ENCODE measurements around the gene PDE4D. TPM values are rescaled to one million over a fixed set of nuclear protein-coding genes. Genes with fewer than 3 reads are reported as not detected.
A peak's percentile ranks its signal among the peaks of the same experiment; 100 is the strongest.

PDE4D gene
- total RNA-seq, 4 donors from 2014 or later = 6.0 to 36.2 (median 10.0) TPM

GRCh38 chr5:59178071-59178470 is 715.5 kb downstream of the PDE4D start:
- H3K27me3 ChIP-seq = no peaks in the 10 kb centered on the region
- intact Hi-C loops (cut with DNase I) = loop anchor here (10.0 kb wide), 2 partner anchors 143 to 293 kb away; no protein-coding TSS in a partner anchor
- DNase-seq = no peak
- no peaks in the 10 kb centered on the region for H3K9me3 ChIP-seq
- TF ChIP-seq, protein P1, sequence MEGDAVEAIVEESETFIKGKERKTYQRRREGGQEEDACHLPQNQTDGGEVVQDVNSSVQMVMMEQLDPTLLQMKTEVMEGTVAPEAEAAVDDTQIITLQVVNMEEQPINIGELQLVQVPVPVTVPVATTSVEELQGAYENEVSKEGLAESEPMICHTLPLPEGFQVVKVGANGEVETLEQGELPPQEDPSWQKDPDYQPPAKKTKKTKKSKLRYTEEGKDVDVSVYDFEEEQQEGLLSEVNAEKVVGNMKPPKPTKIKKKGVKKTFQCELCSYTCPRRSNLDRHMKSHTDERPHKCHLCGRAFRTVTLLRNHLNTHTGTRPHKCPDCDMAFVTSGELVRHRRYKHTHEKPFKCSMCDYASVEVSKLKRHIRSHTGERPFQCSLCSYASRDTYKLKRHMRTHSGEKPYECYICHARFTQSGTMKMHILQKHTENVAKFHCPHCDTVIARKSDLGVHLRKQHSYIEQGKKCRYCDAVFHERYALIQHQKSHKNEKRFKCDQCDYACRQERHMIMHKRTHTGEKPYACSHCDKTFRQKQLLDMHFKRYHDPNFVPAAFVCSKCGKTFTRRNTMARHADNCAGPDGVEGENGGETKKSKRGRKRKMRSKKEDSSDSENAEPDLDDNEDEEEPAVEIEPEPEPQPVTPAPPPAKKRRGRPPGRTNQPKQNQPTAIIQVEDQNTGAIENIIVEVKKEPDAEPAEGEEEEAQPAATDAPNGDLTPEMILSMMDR (IDR thresholded peaks at IDR 0.05) = no peak
- TF ChIP-seq POLR2A (IDR thresholded peaks at IDR 0.05) = no peak
- H3K27ac ChIP-seq = no peak overlapping the region
- no peak overlapping the region for H3K4me3 ChIP-seq
- H3K36me3 ChIP-seq = peaks cover 0 to 5% (median 0%) of the 10 kb centered on the region in 3 donors
- 50 to 70% methylated on average over 2 of the region's 2 CpGs for WGBS, 2 donors
- no peaks in the 10 kb centered on the region for H3K4me1 ChIP-seq

GRCh38 chr5:59177644-59178043 is 715.9 kb downstream of the PDE4D start:
- Histone ChIP-seq H3K27me3 (no peaks in the 10 kb centered on the region), H3K27ac (no peak overlapping the region), H3K4me3 (no peak overlapping the region), H3K4me1 (no peaks in the 10 kb centered on the region), H3K36me3 (peaks cover 0 to 5% (median 0%) of the 10 kb centered on the region in 3 donors), H3K9me3 (no peaks in the 10 kb centered on the region)
- TF ChIP-seq POLR2A (IDR thresholded peaks at IDR 0.05) = no peak
- TF ChIP-seq, protein P1 (IDR thresholded peaks at IDR 0.05) = no peak
- no peak for DNase-seq
- intact Hi-C loops (cut with DNase I) = loop anchor here (10.0 kb wide), 2 partner anchors 143 to 293 kb away; no protein-coding TSS in a partner anchor
- WGBS, 2 donors = 88 to 100% methylated on average over 2 to 3 of the region's 3 CpGs

DNA sequence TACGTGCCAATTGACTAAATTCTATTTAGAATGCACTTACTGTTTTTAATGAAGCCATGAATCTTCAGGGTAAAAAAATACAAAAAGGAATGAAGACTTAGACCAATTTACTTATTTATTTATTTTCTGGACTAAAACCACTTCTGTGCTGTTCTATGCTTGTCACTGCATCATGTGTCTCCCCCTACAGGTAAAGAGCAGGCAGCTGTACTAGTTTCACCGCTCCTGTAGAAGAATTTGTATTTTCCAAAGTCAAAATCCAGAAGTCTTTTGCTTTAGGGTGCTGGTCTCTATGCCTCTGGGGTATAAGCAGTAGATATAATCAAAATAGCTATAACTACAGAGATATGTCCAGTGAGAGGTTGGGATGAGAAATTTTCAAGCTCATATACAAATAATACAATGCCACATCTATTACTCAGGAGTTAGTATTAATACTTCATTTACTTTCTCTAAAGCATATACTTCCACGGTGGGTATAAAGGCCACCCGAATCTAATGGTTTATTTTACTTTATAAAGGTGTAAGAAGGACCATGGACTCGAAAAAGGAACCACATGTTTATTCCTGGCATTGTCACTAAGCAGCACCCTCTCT is 719.2 kb downstream of the PDE4D start:
- TF ChIP-seq, protein P1 (IDR thresholded peaks at IDR 0.05) = peak; percentile 40 to 85 (median 76)
- no peak for TF ChIP-seq POLR2A (IDR thresholded peaks at IDR 0.05)
- no peaks in the 10 kb centered on the region for H3K36me3 ChIP-seq
- H3K27me3 ChIP-seq = no peaks in the 10 kb centered on the region
- WGBS, 2 donors = 32 to 41% methylated on average over 5 of the region's 5 CpGs
- DNase-seq = no peak
- H3K9me3 ChIP-seq = no peaks in the 10 kb centered on the region
- H3K4me1 ChIP-seq = no peaks in the 10 kb centered on the region
- no peak overlapping the region for H3K27ac ChIP-seq
- intact Hi-C loops (cut with DNase I) = loop anchor here (10.0 kb wide), 2 partner anchors 140 to 290 kb away; no protein-coding TSS in a partner anchor
- no peak overlapping the region for H3K4me3 ChIP-seq

DNA sequence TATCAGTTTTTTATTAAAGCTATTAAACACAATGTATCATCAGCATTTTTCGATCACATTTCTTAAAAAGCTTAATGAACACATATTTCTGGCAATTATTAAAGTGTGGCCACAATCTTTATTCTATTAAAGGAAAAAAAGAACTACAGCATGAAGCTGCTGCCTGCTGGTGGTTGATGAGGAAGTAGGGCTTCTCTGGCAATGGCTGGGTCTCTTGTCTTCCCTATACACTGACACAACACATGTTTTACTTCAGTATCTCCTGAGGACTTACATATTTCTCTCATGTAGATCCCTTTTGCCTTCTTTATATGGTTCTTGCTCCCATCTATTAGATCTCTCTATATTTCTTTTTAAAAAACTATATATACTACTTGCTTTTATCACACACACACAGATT is 719.9 kb downstream of the PDE4D start:
- TF ChIP-seq POLR2A (IDR thresholded peaks at IDR 0.05) = no peak
- TF ChIP-seq, protein P1 (IDR thresholded peaks at IDR 0.05) = no peak
- no peaks in the 10 kb centered on the region for H3K36me3 ChIP-seq
- no peaks in the 10 kb centered on the region for H3K27me3 ChIP-seq
- DNase-seq = no peak
- no peak overlapping the region for H3K27ac ChIP-seq
- intact Hi-C loops (cut with DNase I) = loop anchor here (10.0 kb wide), 2 partner anchors 139 to 289 kb away; no protein-coding TSS in a partner anchor
- H3K9me3 ChIP-seq = no peaks in the 10 kb centered on the region
- no peaks in the 10 kb centered on the region for H3K4me1 ChIP-seq
- WGBS, 2 donors = 88 to 95% methylated on average over 1 of the region's 1 CpG
- H3K4me3 ChIP-seq = no peak overlapping the region

DNA sequence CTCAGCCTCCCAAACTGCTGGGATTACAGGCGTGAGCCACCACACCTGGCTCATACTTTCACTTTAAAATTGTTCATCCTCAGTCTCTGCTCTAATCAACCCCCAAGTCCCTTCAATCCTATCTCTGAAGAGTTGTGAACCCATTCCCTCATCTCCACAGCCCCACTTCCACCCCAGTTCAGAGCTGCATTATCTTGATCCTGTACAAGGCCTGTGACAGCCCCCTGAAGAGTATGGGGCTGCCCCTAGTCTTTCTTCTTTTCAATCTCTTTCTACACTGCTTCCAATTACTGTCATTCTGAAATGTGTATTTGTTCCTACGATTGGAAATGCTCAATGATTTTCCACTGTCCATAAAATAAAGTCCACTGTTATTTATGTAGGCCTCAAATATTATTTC is 722.4 kb downstream of the PDE4D start:
- Histone ChIP-seq H3K4me3 (no peak overlapping the region), H3K9me3 (no peaks in the 10 kb centered on the region), H3K4me1 (no peaks in the 10 kb centered on the region), H3K36me3 (no peaks in the 10 kb centered on the region), H3K27me3 (no peaks in the 10 kb centered on the region), H3K27ac (no peak overlapping the region)
- TF ChIP-seq, protein P1 (IDR thresholded peaks at IDR 0.05) = no peak
- no peak for TF ChIP-seq POLR2A (IDR thresholded peaks at IDR 0.05)
- no peak for DNase-seq
- intact Hi-C loops (cut with DNase I) = loop anchor here (10.0 kb wide), 2 partner anchors 136 to 286 kb away; no protein-coding TSS in a partner anchor
- WGBS, 2 donors = 73 to 98% methylated on average over 2 of the region's 2 CpGs

Measured in esophagus squamous epithelium (tissue), 5 donors.